Endothelial cell of umbilical vein (primary cell): Measurements from ENCODE around the gene OR2W3. TPM values are rescaled to one million over a fixed set of nuclear protein-coding genes. Genes with fewer than 3 reads are reported as not detected.

Source experiments
- BruUV-seq: library from RNA; stranded (reverse); fragments of 400-500 nt; replicated peaks from 2 replicates; lab custom pipeline; 2021; lab: Mats Ljungman, UMichigan
- CTCF ChIA-PET: fragments of 300-600, 350-600 bp; sonication (Branson Sonifier 250); formaldehyde crosslinking; loops from one replicate; lab custom pipeline; 2021; ENCODE audit warnings: antibody characterized with exemption, inconsistent platforms; lab: Charles Lee
- POLR2A ChIA-PET: fragments of 300-600, 350-600 bp; sonication (Branson Sonifier 250); formaldehyde crosslinking; loops from one replicate; lab custom pipeline; 2021; ENCODE audit warnings: antibody characterized with exemption, inconsistent platforms; lab: Charles Lee
- DNase-seq: peaks from one replicate; pipeline ENCODE4 v3.0.0-alpha.2; 2011; ENCODE audit warnings: low read depth, low spot score
- FAIRE-seq: peaks from 2 replicates; lab custom pipeline; 2011; peaks lifted over from hg19 to GRCh38; lab: Jason Lieb, UNC
- H2AFZ ChIP-seq: 2 replicates; pipeline ENCODE4 v1.6.0; 2012; ENCODE audit warnings: low read depth, low read length, control low read depth, inconsistent platforms
- H3K27ac ChIP-seq: 2 replicates; pipeline ENCODE4 v1.5.1; 2011; ENCODE audit warnings: low read depth, mild to moderate bottlenecking, control low read depth, low read length, moderate library complexity; ENCODE audit not compliant: insufficient read depth
- H3K27me3 ChIP-seq, 2 experiments: 2 replicates each; pipeline versions ENCODE4 v1.6.0 to v1.6.1; 2011; ENCODE audit warnings: low read length in 2 of 2, mixed read lengths in 1 of 2; ENCODE audit not compliant: control insufficient read depth in 2 of 2, insufficient read depth in 2 of 2
- H3K36me3 ChIP-seq, 2 experiments: 2 replicates in 1 of 2; 3 replicates in 1 of 2; pipeline ENCODE4 v1.5.1; 2011; ENCODE audit warnings: low read length in 2 of 2, mild to moderate bottlenecking in 1 of 2, moderate library complexity in 1 of 2; ENCODE audit not compliant: control insufficient read depth in 2 of 2, insufficient read depth in 2 of 2; ENCODE audit errors: extremely low read depth in 1 of 2
- H3K4me1 ChIP-seq: 3 replicates; pipeline ENCODE4 v1.5.1; 2011; ENCODE audit warnings: mild to moderate bottlenecking, low read length; ENCODE audit not compliant: control insufficient read depth, insufficient read depth; ENCODE audit errors: extremely low read depth
- H3K4me2 ChIP-seq: 2 replicates; pipeline ENCODE4 v1.6.1; 2011; ENCODE audit warnings: low read length, control low read depth, mixed read lengths; ENCODE audit not compliant: insufficient read depth
- H3K4me3 ChIP-seq, 3 experiments: fragments of 200-600 bp in 1 of 3; sonication (generic), shearing (Covaris generic) in 1 of 3; replicated peaks in 1 of 3; 2 replicates each; pipeline ENCODE4 v1.5.1; 2011 to 2016; ENCODE audit warnings: control low read depth in 3 of 3, low read length in 3 of 3, mild to moderate bottlenecking in 2 of 3, inconsistent platforms in 1 of 3, low read depth in 1 of 3, moderate library complexity in 1 of 3; ENCODE audit not compliant: insufficient read depth in 1 of 3
- H3K79me2 ChIP-seq: 2 replicates; pipeline ENCODE4 v1.6.0; 2012; ENCODE audit warnings: low read length, inconsistent platforms; ENCODE audit not compliant: control insufficient read depth, insufficient read depth
- H3K9ac ChIP-seq: replicated peaks from 2 replicates; pipeline ENCODE3; 2011; ENCODE audit warnings: low read length, control low read depth; ENCODE audit not compliant: insufficient read depth; ENCODE audit errors: extremely low read depth
- H3K9me1 ChIP-seq: replicated peaks from 3 replicates; pipeline ENCODE4 v1.6.0; 2011; ENCODE audit warnings: mild to moderate bottlenecking, low read length; ENCODE audit not compliant: control insufficient read depth, insufficient read depth; ENCODE audit errors: extremely low read depth
- H3K9me3 ChIP-seq: replicated peaks from 2 replicates; pipeline ENCODE4 v1.5.1; 2012; ENCODE audit warnings: low read length, inconsistent platforms; ENCODE audit not compliant: control insufficient read depth, insufficient read depth
- H4K20me1 ChIP-seq: replicated peaks from 2 replicates; pipeline ENCODE3; 2011; ENCODE audit warnings: mild to moderate bottlenecking, low read length; ENCODE audit not compliant: control insufficient read depth, insufficient read depth; ENCODE audit errors: extremely low read depth
- CTCF ChIP-seq, 2 donors: IDR thresholded peaks; 1 replicate in 1 of 2; 2 replicates in 1 of 2; pipeline ENCODE4 v1.5.1; 2011; ENCODE audit warnings: low read length in 2 of 2, mild to moderate bottlenecking in 2 of 2, moderate library complexity in 2 of 2, control low read depth in 1 of 2, inconsistent platforms in 1 of 2, low read depth in 1 of 2; ENCODE audit not compliant: insufficient read depth in 1 of 2; ENCODE audit errors: extremely low read depth in 1 of 2
- EZH2 ChIP-seq: IDR thresholded peaks from 2 replicates; pipeline ENCODE4 v1.6.1; 2012; ENCODE audit warnings: borderline replicate concordance, low read depth, mild to moderate bottlenecking, moderate library complexity, low read length, inconsistent platforms; ENCODE audit not compliant: severe bottlenecking
- FOS ChIP-seq: IDR thresholded peaks from 2 replicates; pipeline ENCODE4 v1.6.1; 2011; ENCODE audit warnings: mild to moderate bottlenecking, low read length, moderate library complexity, borderline replicate concordance; ENCODE audit not compliant: insufficient read depth
- GATA2 ChIP-seq: IDR thresholded peaks from 2 replicates; pipeline ENCODE4 v1.7.0; 2011; ENCODE audit warnings: low read depth, mild to moderate bottlenecking, moderate library complexity, mixed read lengths, low read length; ENCODE audit not compliant: insufficient read length, insufficient read depth
- JUN ChIP-seq: IDR thresholded peaks from 2 replicates; pipeline ENCODE4 v1.6.1; 2011; ENCODE audit warnings: borderline replicate concordance, low read depth; ENCODE audit not compliant: insufficient read length, insufficient read depth
- MAX ChIP-seq: IDR thresholded peaks from 2 replicates; pipeline ENCODE4 v1.6.1; 2011; ENCODE audit not compliant: insufficient read depth, insufficient read length
- MYC ChIP-seq: IDR thresholded peaks from one replicate; pipeline ENCODE4 v1.6.1; 2011; ENCODE audit warnings: mild to moderate bottlenecking, low read depth, low read length
- POLR2A ChIP-seq: IDR thresholded peaks from 2 replicates; pipeline ENCODE4 v1.6.1; 2012; ENCODE audit warnings: low read depth, mild to moderate bottlenecking, control low read depth, low read length
- POLR2AphosphoS5 ChIP-seq: IDR thresholded peaks from 2 replicates; pipeline ENCODE4 v1.6.1; 2012; ENCODE audit warnings: low read depth, mild to moderate bottlenecking, control low read depth, low read length, moderate library complexity; ENCODE audit not compliant: insufficient read depth
- dilution Hi-C: fragments of 300-500 bp; cut with MboI; formaldehyde crosslinking; loops from one replicate; pipeline ENCODE4 v1.15.0; 2019; ENCODE audit warnings: low sequenced_read_pairs; ENCODE audit not compliant: extremely low pct_ligation_motif_present
- intact Hi-C: fragments of 100-400 bp; cut with micrococcal nuclease; formaldehyde crosslinking; loops from one replicate; pipeline ENCODE4 v1.10.0; 2022
- polyA plus RNA-seq, 4 experiments: library from polyadenylated mRNA; depleted of rRNA in 3 of 4; stranded (reverse) in 3 of 4; unstranded in 1 of 4; fragments of >200 nt; gene quantifications; 2 replicates each; pipeline versions ENCODE4 v1.2.1 to v1.2.3, GENCODE V29; 2011 to 2012; ENCODE audit warnings: missing spikeins in 1 of 4
- total RNA-seq: library from RNA; stranded (reverse); gene quantifications from 2 replicates; pipeline ENCODE4 v1.2.3, GENCODE V29; 2021

OR2W3 gene
- total and polyA plus RNA-seq, 2 donors (not counting 3 experiments of a cell fraction or from before 2014, with no cell fraction given) = not detected

- Histone ChIP-seq H3K9me1 (no peaks in the 10 kb centered on the region), H3K9ac (no peak overlapping the region), H3K4me1 (no peaks in the 10 kb centered on the region), H3K9me3 (peaks cover 6% of the 10 kb centered on the region), H4K20me1 (no peaks in the 10 kb centered on the region), H3K79me2 (no peaks in the 10 kb centered on the region), H2AFZ (no peak overlapping the region), H3K36me3 (no peaks in the 10 kb centered on the region), H3K27ac (no peak overlapping the region), H3K4me2 (no peak overlapping the region), H3K4me3 (no peak overlapping the region), H3K27me3 (no peaks in the 10 kb centered on the region)
- no TSS peak for BruUV-seq
- ChIA-PET CTCF (no interaction called here), POLR2A (no interaction called here)
- dilution Hi-C loops (no loop called here), intact Hi-C loops (no loop called here)
- TF ChIP-seq JUN (no peak), MAX (no peak), MYC (no peak), POLR2AphosphoS5 (no peak), CTCF (IDR thresholded peaks at IDR 0.05; ENCODE audit: extremely low read depth in 1 of 2, insufficient read depth in 1 of 2, low read depth in 1 of 2, low read length in 2 of 2) (no peak), POLR2A (no peak), FOS (no peak), EZH2 (no peak), GATA2 (no peak)
- no peak for DNase-seq
- FAIRE-seq = no peak
Measured at GRCh38 chr1:247936415-247936814, 41.0 kb downstream of the OR2W3 start.
